H9 (cell line): ENCODE data around the gene GALNT9. TPM values are rescaled to one million over a fixed set of nuclear protein-coding genes. Genes with fewer than 3 reads are reported as not detected.

Experiments
- DNase-seq: peaks from one replicate; pipeline ENCODE4 v3.0.0-alpha.2; 2017
- H2AFZ ChIP-seq: one replicate; pipeline ENCODE4 v1.6.1; 2013; ENCODE audit warnings: mild to moderate bottlenecking, low read length, control low read depth, moderate library complexity
- H2AK5ac ChIP-seq: 2 replicates; pipeline ENCODE4 v1.6.1; 2013; ENCODE audit warnings: low read length, control low read depth, mixed read lengths; ENCODE audit not compliant: insufficient read length
- H2BK120ac ChIP-seq: one replicate; pipeline ENCODE4 v1.6.1; 2013; ENCODE audit warnings: low read depth, mild to moderate bottlenecking, low read length, control low read depth, inconsistent platforms; ENCODE audit not compliant: poor library complexity, severe bottlenecking
- H2BK12ac ChIP-seq: 2 replicates; pipeline ENCODE4 v1.6.1; 2013; ENCODE audit warnings: low read length, control low read depth, mixed read lengths, low read depth; ENCODE audit not compliant: insufficient read length
- H2BK15ac ChIP-seq: 2 replicates; pipeline ENCODE4 v1.6.1; 2013; ENCODE audit warnings: low read depth, low read length, control low read depth
- H2BK20ac ChIP-seq: one replicate; pipeline ENCODE4 v1.6.1; 2013; ENCODE audit warnings: low read depth, mild to moderate bottlenecking, low read length, control low read depth, inconsistent platforms; ENCODE audit not compliant: poor library complexity, severe bottlenecking
- H2BK5ac ChIP-seq: 2 replicates; pipeline ENCODE4 v1.6.1; 2013; ENCODE audit warnings: low read length, control low read depth, mixed read lengths; ENCODE audit not compliant: insufficient read length
- H3K14ac ChIP-seq: 2 replicates; pipeline ENCODE4 v1.6.1; 2013; ENCODE audit warnings: low read length, control low read depth; ENCODE audit not compliant: insufficient read depth
- H3K18ac ChIP-seq: 2 replicates; pipeline ENCODE4 v1.6.1; 2013; ENCODE audit warnings: low read depth, mild to moderate bottlenecking, mixed read lengths, low read length, control low read depth; ENCODE audit not compliant: insufficient read length
- H3K23ac ChIP-seq: 2 replicates; pipeline ENCODE4 v1.6.1; 2013; ENCODE audit warnings: low read length, control low read depth, mixed read lengths, low read depth; ENCODE audit not compliant: insufficient read length
- H3K23me2 ChIP-seq: 2 replicates; pipeline ENCODE4 v1.6.1; 2013; ENCODE audit warnings: low read depth, mild to moderate bottlenecking, mixed read lengths, low read length, control low read depth; ENCODE audit not compliant: insufficient read length, poor library complexity, severe bottlenecking
- H3K27ac ChIP-seq: 2 replicates; pipeline ENCODE4 v1.5.1; 2013; ENCODE audit warnings: low read length, control low read depth, mixed read lengths, low read depth; ENCODE audit not compliant: insufficient read length
- H3K27me3 ChIP-seq: 2 replicates; pipeline ENCODE4 v1.6.1; 2013; ENCODE audit warnings: low read length, control low read depth, inconsistent platforms; ENCODE audit not compliant: insufficient read depth
- H3K4ac ChIP-seq: 2 replicates; pipeline ENCODE4 v1.6.1; 2013; ENCODE audit warnings: low read depth, mild to moderate bottlenecking, control low read depth, inconsistent platforms, low read length, moderate library complexity
- H3K4me1 ChIP-seq: 2 replicates; pipeline ENCODE4 v1.6.1; 2013; ENCODE audit warnings: low read length, control low read depth, inconsistent platforms; ENCODE audit not compliant: insufficient read depth
- H3K4me2 ChIP-seq: 2 replicates; pipeline ENCODE4 v1.6.1; 2013; ENCODE audit warnings: low read length, control low read depth, mixed read lengths; ENCODE audit not compliant: insufficient read length, insufficient read depth
- H3K56ac ChIP-seq: 2 replicates; pipeline ENCODE4 v1.6.1; 2013; ENCODE audit warnings: low read depth, mild to moderate bottlenecking, mixed read lengths, low read length, control low read depth; ENCODE audit not compliant: insufficient read length
- H3K79me1 ChIP-seq: 2 replicates; pipeline ENCODE4 v1.6.1; 2013; ENCODE audit warnings: low read depth, mild to moderate bottlenecking, moderate library complexity, low read length, control low read depth, inconsistent platforms; ENCODE audit not compliant: insufficient read depth, poor library complexity, severe bottlenecking
- H3K79me2 ChIP-seq: 2 replicates; pipeline ENCODE4 v1.6.1; 2013; ENCODE audit warnings: low read length, control low read depth, inconsistent platforms; ENCODE audit not compliant: insufficient read depth
- H3K9ac ChIP-seq: 2 replicates; pipeline ENCODE4 v1.6.1; 2013; ENCODE audit warnings: low read length, control low read depth, mixed read lengths; ENCODE audit not compliant: insufficient read length; ENCODE audit errors: extremely low read depth
- H3K9me3 ChIP-seq: one replicate; pipeline ENCODE4 v1.6.1; 2013; ENCODE audit warnings: low read depth, low read length, inconsistent platforms; ENCODE audit not compliant: control insufficient read depth
- H3T11ph ChIP-seq: one replicate; pipeline ENCODE4 v1.6.1; 2013; ENCODE audit warnings: mild to moderate bottlenecking, low read length, control low read depth, inconsistent platforms
- H4K20me1 ChIP-seq: one replicate; pipeline ENCODE4 v1.6.1; 2013; ENCODE audit not compliant: control insufficient read depth, insufficient read length, insufficient read depth
- H4K5ac ChIP-seq: 2 replicates; pipeline ENCODE4 v1.6.1; 2013; ENCODE audit warnings: low read depth, mild to moderate bottlenecking, mixed read lengths, low read length, control low read depth; ENCODE audit not compliant: insufficient read length
- H4K8ac ChIP-seq: replicated peaks from 2 replicates; pipeline ENCODE4 v1.6.1; 2013; ENCODE audit warnings: low read length, control low read depth, mixed read lengths, low read depth; ENCODE audit not compliant: insufficient read length
- H4K91ac ChIP-seq: 2 replicates; pipeline ENCODE4 v1.6.1; 2013; ENCODE audit warnings: low read depth, mild to moderate bottlenecking, moderate library complexity, mixed read lengths, low read length, control low read depth; ENCODE audit not compliant: insufficient read length
- H3K27ac Mint-ChIP-seq, 3 experiments: 2 replicates in 2 of 3; 3 replicates in 1 of 3; pipeline ENCODE4 v1.8.0; 2020 to 2021; ENCODE audit warnings: mixed read lengths in 3 of 3, mild to moderate bottlenecking in 1 of 3, moderate library complexity in 1 of 3
- H3K27me3 Mint-ChIP-seq: 2 replicates; pipeline ENCODE4 v1.8.0; 2021; ENCODE audit warnings: low read depth, mild to moderate bottlenecking, moderate library complexity, mixed read lengths
- H3K36me3 Mint-ChIP-seq, 3 experiments: 2 replicates in 2 of 3; 3 replicates in 1 of 3; pipeline ENCODE4 v1.8.0; 2020 to 2021; ENCODE audit warnings: low read depth in 3 of 3, mixed read lengths in 3 of 3; ENCODE audit not compliant: insufficient read depth in 1 of 3
- H3K4me1 Mint-ChIP-seq, 2 experiments: 2 replicates each; pipeline ENCODE4 v1.8.0; 2020; ENCODE audit warnings: mixed read lengths in 2 of 2
- H3K4me3 Mint-ChIP-seq, 2 experiments: 2 replicates in 1 of 2; 3 replicates in 1 of 2; pipeline ENCODE4 v1.8.0; 2020 to 2021; ENCODE audit warnings: mild to moderate bottlenecking in 2 of 2, mixed read lengths in 2 of 2, moderate library complexity in 1 of 2
- H3K9me3 Mint-ChIP-seq, 2 experiments: 2 replicates in 1 of 2; 3 replicates in 1 of 2; pipeline ENCODE4 v1.8.0; 2020; ENCODE audit warnings: mild to moderate bottlenecking in 2 of 2, mixed read lengths in 2 of 2, moderate library complexity in 1 of 2
- WGBS: extraction: QIAGEN DNeasy Blood & Tissue Kit; methylation state at CpG from one replicate; pipeline ENCODE4 v1.1.7; 2013; ENCODE audit warnings: missing lambda C conversion rate, low lambda C conversion rate, mixed read lengths; ENCODE audit not compliant: insufficient read length; ENCODE audit errors: extremely low coverage; 5-methylcytosine and 5-hydroxymethylcytosine counted together
- total RNA-seq: library from RNA; stranded (reverse); gene quantifications from 2 replicates; pipeline ENCODE4 v1.2.1, GENCODE V29; 2021
- TF ChIP-seq, protein P1 (sequence below): fragments of 200-600 bp; sonication (generic); conservative IDR thresholded peaks from 3 replicates; pipeline ENCODE4 v1.8.0; 2021; ENCODE audit warnings: antibody characterized with exemption, mild to moderate bottlenecking

GALNT9 gene
- total RNA-seq, 1 experiment from 2014 or later, result 0.35 TPM

DNA sequence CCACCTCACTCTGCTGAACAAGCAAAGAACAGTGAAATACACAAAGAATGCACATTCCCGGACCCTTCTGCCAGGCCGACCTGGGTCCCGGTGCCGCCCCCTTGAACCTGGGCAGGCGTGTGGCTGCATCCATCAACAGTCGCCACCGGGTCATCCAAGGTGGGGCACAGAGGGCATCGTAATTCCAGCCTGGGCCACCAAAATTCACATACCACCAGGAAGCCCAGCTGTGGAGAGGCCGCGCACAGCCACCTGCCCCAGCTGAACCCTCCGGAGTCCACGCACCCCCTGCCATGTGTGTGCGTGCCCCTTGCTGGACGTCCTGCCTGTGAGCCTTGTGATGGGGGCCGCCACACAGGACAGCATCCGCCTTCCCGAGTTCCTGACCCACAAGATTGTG lies 99.5 kb downstream of the GALNT9 start:
- H4K5ac ChIP-seq, result no peak overlapping the region
- H3K9me3 Mint-ChIP-seq, result peaks cover 0 to 3% of the 10 kb centered on the region in 2 experiments; a peak in 2 of 5 replicates
- H3K4me2 ChIP-seq, result no peak overlapping the region
- H3K27me3 Mint-ChIP-seq, result peaks cover 10% of the 10 kb centered on the region
- no peaks in the 10 kb centered on the region; the same call in 1 of the 2 replicates for H3K27me3 ChIP-seq
- H2BK20ac ChIP-seq, result no peak overlapping the region
- no peaks in the 10 kb centered on the region for H3K4me1 ChIP-seq
- H3K27ac ChIP-seq, result no peak overlapping the region
- H3K56ac ChIP-seq, result no peak overlapping the region
- TF ChIP-seq, protein P1, sequence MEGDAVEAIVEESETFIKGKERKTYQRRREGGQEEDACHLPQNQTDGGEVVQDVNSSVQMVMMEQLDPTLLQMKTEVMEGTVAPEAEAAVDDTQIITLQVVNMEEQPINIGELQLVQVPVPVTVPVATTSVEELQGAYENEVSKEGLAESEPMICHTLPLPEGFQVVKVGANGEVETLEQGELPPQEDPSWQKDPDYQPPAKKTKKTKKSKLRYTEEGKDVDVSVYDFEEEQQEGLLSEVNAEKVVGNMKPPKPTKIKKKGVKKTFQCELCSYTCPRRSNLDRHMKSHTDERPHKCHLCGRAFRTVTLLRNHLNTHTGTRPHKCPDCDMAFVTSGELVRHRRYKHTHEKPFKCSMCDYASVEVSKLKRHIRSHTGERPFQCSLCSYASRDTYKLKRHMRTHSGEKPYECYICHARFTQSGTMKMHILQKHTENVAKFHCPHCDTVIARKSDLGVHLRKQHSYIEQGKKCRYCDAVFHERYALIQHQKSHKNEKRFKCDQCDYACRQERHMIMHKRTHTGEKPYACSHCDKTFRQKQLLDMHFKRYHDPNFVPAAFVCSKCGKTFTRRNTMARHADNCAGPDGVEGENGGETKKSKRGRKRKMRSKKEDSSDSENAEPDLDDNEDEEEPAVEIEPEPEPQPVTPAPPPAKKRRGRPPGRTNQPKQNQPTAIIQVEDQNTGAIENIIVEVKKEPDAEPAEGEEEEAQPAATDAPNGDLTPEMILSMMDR, result no peak
- no peak overlapping the region for H3K4ac ChIP-seq
- H4K91ac ChIP-seq, result no peak overlapping the region
- no peaks in the 10 kb centered on the region for H3K36me3 Mint-ChIP-seq
- WGBS, result no CpG with 5 or more reads among the region's 17 CpGs
- no peak overlapping the region for H2AFZ ChIP-seq
- H3K9me3 ChIP-seq, result no peaks in the 10 kb centered on the region
- H2AK5ac ChIP-seq, result no peak overlapping the region
- H2BK12ac ChIP-seq, result no peak overlapping the region
- H3K79me1 ChIP-seq, result no peaks in the 10 kb centered on the region
- no peaks in the 10 kb centered on the region for H3K23me2 ChIP-seq
- no peak overlapping the region for H3K27ac Mint-ChIP-seq
- no peaks in the 10 kb centered on the region for H4K20me1 ChIP-seq
- H3K79me2 ChIP-seq, result no peaks in the 10 kb centered on the region
- no peak overlapping the region for H3K9ac ChIP-seq
- H3K4me1 Mint-ChIP-seq, result no peaks in the 10 kb centered on the region
- H4K8ac ChIP-seq, result no peak overlapping the region
- no peak overlapping the region for H2BK15ac ChIP-seq
- H2BK5ac ChIP-seq, result no peak overlapping the region
- H3K14ac ChIP-seq, result no peak overlapping the region
- no peak for DNase-seq
- H3K4me3 Mint-ChIP-seq, result no peak overlapping the region
- H3K23ac ChIP-seq, result no peak overlapping the region
- H3T11ph ChIP-seq, result no peak overlapping the region
- no peak overlapping the region for H2BK120ac ChIP-seq
- no peak overlapping the region for H3K18ac ChIP-seq
